NCI-H2081 treated with DMSO at 0.1 percent for 48 hours (cell line): Measurements from ENCODE around the gene CDC16.
A peak's percentile ranks its signal among the peaks of the same experiment; 100 is the strongest.
"Not testable (repeated sequence)": the region's sequence is repeated elsewhere in the genome, so short reads cannot be mapped to it uniquely, and the experiment has no call there.

Experiments used
- DNase-seq: peaks from one replicate; lab custom pipeline; 2025; lab: John Stamatoyannopoulos, UW

CDC16 gene

GRCh38 chr13:114234645-114235421, at the start of gene CDC16:
CDC16 (plus strand) TSS chr13:114234897; CDS start chr13:114235085, 188 bp downstream.
- DNase-seq = peak; percentile 38

- DNase-seq = no peak
Observed at GRCh38 chr13:114185182-114185971, 49.3 kb upstream of the CDC16 start.

GRCh38 chr13:114194853-114195252, 39.8 kb upstream of the CDC16 start:
- no peak for DNase-seq

- DNase-seq = no peak
Observed at GRCh38 chr13:114196629-114197028, 38.1 kb upstream of the CDC16 start.

GRCh38 chr13:114198556-114198955, 36.1 kb upstream of the CDC16 start:
- no peak for DNase-seq

- DNase-seq = not testable (repeated sequence)
Observed at GRCh38 chr13:114199526-114199925, 35.2 kb upstream of the CDC16 start.

GRCh38 chr13:114199954-114200353, 34.7 kb upstream of the CDC16 start:
- DNase-seq = no peak

GRCh38 chr13:114200399-114200911, 34.2 kb upstream of the CDC16 start:
- DNase-seq = no peak

GRCh38 chr13:114202581-114202980, 32.1 kb upstream of the CDC16 start:
- no peak for DNase-seq

GRCh38 chr13:114203536-114203935, 31.2 kb upstream of the CDC16 start:
- DNase-seq = no peak

- DNase-seq = no peak
Observed at GRCh38 chr13:114204894-114205293, 29.8 kb upstream of the CDC16 start.

- DNase-seq = no peak
Observed at GRCh38 chr13:114208134-114208533, 26.6 kb upstream of the CDC16 start.

- DNase-seq = no peak
Observed at GRCh38 chr13:114211446-114212157, 23.1 kb upstream of the CDC16 start.

- DNase-seq = no peak
Observed at GRCh38 chr13:114212158-114212495, 22.6 kb upstream of the CDC16 start.

- no peak for DNase-seq
Observed at GRCh38 chr13:114213980-114214379, 20.7 kb upstream of the CDC16 start.

GRCh38 chr13:114219392-114219791, 15.3 kb upstream of the CDC16 start:
- no peak for DNase-seq

GRCh38 chr13:114222461-114222968, 12.2 kb upstream of the CDC16 start:
- DNase-seq = no peak

GRCh38 chr13:114224201-114224600, 10.5 kb upstream of the CDC16 start:
- no peak for DNase-seq

- no peak for DNase-seq
Observed at GRCh38 chr13:114225610-114226009, 9.1 kb upstream of the CDC16 start.

- DNase-seq = no peak
Observed at GRCh38 chr13:114226088-114226487, 8.6 kb upstream of the CDC16 start.

GRCh38 chr13:114226699-114227323, 7.9 kb upstream of the CDC16 start:
- DNase-seq = peak; percentile 6

GRCh38 chr13:114227528-114227927, 7.2 kb upstream of the CDC16 start:
- no peak for DNase-seq
